GM18498 (cell line): Measurements from ENCODE around the gene DNM2.

Experiments
- ATAC-seq: cut with Tn5 transposase; IDR thresholded peaks from one replicate; pipeline ENCODE4 v1.9.1; 2021; ENCODE audit warnings: mild to moderate bottlenecking, moderate library complexity; ENCODE audit not compliant: unreplicated experiment

The DNM2 gene

GRCh38 chr19:10811391-10812111, 93.7 kb downstream of the DNM2 start:
- no peak for ATAC-seq

GRCh38 chr19:10812196-10812595, 94.3 kb downstream of the DNM2 start:
- no peak for ATAC-seq

- no peak for ATAC-seq
Measured at GRCh38 chr19:10812902-10813404, 95.1 kb downstream of the DNM2 start.

- ATAC-seq: no peak
Measured at GRCh38 chr19:10815007-10815536, 97.2 kb downstream of the DNM2 start.

GRCh38 chr19:10815969-10816644, 98.2 kb downstream of the DNM2 start:
- no peak for ATAC-seq

GRCh38 chr19:10816691-10817090, 98.8 kb downstream of the DNM2 start:
- ATAC-seq: no peak

GRCh38 chr19:10817291-10818038, 99.6 kb downstream of the DNM2 start:
- ATAC-seq: no peak

GRCh38 chr19:10818301-10819123, 100.6 kb downstream of the DNM2 start:
- no peak for ATAC-seq

GRCh38 chr19:10819124-10820060, 101.5 kb downstream of the DNM2 start:
- no peak for ATAC-seq

- ATAC-seq: no peak
Measured at GRCh38 chr19:10820173-10820572, 102.3 kb downstream of the DNM2 start.

GRCh38 chr19:10823690-10824089, 105.8 kb downstream of the DNM2 start:
- no peak for ATAC-seq

GRCh38 chr19:10826231-10826630, 108.4 kb downstream of the DNM2 start:
- ATAC-seq: no peak

GRCh38 chr19:10826846-10827245, 109.0 kb downstream of the DNM2 start:
- no peak for ATAC-seq

GRCh38 chr19:10828981-10829821, 111.3 kb downstream of the DNM2 start:
- ATAC-seq: no peak

GRCh38 chr19:10829967-10830366, 112.1 kb downstream of the DNM2 start:
- ATAC-seq: no peak

GRCh38 chr19:10830370-10830769, 112.5 kb downstream of the DNM2 start:
- ATAC-seq: no peak

GRCh38 chr19:10830931-10831779, 113.3 kb downstream of the DNM2 start:
- ATAC-seq: no peak
